Measurements from ENCODE around the gene VMP1.

The VMP1 gene

DNA sequence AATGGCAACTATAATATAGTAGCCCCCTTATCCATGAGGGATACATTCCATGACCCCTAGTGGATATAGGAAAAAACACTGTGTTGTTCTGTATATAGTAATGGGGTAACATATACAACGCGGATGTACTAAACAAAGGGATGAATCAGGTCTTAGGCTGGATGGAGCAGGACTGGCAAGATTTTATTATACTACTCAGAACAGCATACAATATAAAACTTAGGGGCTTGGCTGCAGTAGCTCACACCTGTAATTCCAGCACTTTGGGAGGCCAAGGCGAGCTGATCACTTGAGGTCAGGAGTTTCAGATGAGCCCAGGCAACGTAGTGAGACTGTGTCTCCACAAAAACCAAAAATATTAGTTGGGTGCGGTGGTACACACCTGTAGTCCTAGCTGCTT, 26.8 kb downstream of the VMP1 start:
- Histone ChIP-seq H3K4me1 (ENCODE audit: insufficient read depth, low read length) (no peaks in the 10 kb centered on the region), H3K79me2 (ENCODE audit: insufficient read depth, low read length) (peaks cover 7% of the 10 kb centered on the region; the same call in 1 of the 2 replicates), H3K9me3 (ENCODE audit: insufficient read depth, low read length, severe bottlenecking) (no peaks in the 10 kb centered on the region), H3K36me3 (ENCODE audit: insufficient read depth, low read length) (peaks cover 5% of the 10 kb centered on the region; the same call in 1 of the 2 replicates), H3K4me3 (ENCODE audit: low read depth in 1 of 2, low read length in 2 of 2) (no peak overlapping the region), H2AFZ (ENCODE audit: low read depth, low read length) (no peak overlapping the region), H3K9ac (ENCODE audit: low read depth, low read length) (no peak overlapping the region), H3K4me2 (ENCODE audit: insufficient read depth, low read length) (no peak overlapping the region), H4K20me1 (ENCODE audit: insufficient read depth, low read length) (no peaks in the 10 kb centered on the region), H3K27me3 (ENCODE audit: insufficient read depth, low read length, poor library complexity) (no peaks in the 10 kb centered on the region), H3K27ac (ENCODE audit: low read length) (no peak overlapping the region)
- no peak for TF ChIP-seq EZH2 (IDR thresholded peaks at IDR 0.05; ENCODE audit: borderline replicate concordance, low read depth, low read length, severe bottlenecking)
- TF ChIP-seq, protein P1, sequence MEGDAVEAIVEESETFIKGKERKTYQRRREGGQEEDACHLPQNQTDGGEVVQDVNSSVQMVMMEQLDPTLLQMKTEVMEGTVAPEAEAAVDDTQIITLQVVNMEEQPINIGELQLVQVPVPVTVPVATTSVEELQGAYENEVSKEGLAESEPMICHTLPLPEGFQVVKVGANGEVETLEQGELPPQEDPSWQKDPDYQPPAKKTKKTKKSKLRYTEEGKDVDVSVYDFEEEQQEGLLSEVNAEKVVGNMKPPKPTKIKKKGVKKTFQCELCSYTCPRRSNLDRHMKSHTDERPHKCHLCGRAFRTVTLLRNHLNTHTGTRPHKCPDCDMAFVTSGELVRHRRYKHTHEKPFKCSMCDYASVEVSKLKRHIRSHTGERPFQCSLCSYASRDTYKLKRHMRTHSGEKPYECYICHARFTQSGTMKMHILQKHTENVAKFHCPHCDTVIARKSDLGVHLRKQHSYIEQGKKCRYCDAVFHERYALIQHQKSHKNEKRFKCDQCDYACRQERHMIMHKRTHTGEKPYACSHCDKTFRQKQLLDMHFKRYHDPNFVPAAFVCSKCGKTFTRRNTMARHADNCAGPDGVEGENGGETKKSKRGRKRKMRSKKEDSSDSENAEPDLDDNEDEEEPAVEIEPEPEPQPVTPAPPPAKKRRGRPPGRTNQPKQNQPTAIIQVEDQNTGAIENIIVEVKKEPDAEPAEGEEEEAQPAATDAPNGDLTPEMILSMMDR (IDR thresholded peaks at IDR 0.05; ENCODE audit: borderline replicate concordance, extremely low read depth, low read length, poor library complexity, severe bottlenecking): no peak
- DNase-seq (no peak), ATAC-seq (ENCODE audit: insufficient read depth, low read depth) (no peak)

- Histone ChIP-seq H2AFZ (ENCODE audit: low read depth, low read length) (no peak overlapping the region), H3K4me1 (ENCODE audit: insufficient read depth, low read length) (no peaks in the 10 kb centered on the region), H3K79me2 (ENCODE audit: insufficient read depth, low read length) (0 out of 2 replicates have a peak, but pooled peaks cover 3% of the 10 kb centered on the region), H3K9me3 (ENCODE audit: insufficient read depth, low read length, severe bottlenecking) (no peaks in the 10 kb centered on the region), H3K36me3 (ENCODE audit: insufficient read depth, low read length) (peaks cover 9% of the 10 kb centered on the region; the same call in 1 of the 2 replicates), H3K4me2 (ENCODE audit: insufficient read depth, low read length) (no peak overlapping the region), H3K4me3 (ENCODE audit: low read depth in 1 of 2, low read length in 2 of 2) (no peak overlapping the region), H3K9ac (ENCODE audit: low read depth, low read length) (no peak overlapping the region), H4K20me1 (ENCODE audit: insufficient read depth, low read length) (no peaks in the 10 kb centered on the region), H3K27ac (ENCODE audit: low read length) (no peak overlapping the region), H3K27me3 (ENCODE audit: insufficient read depth, low read length, poor library complexity) (no peaks in the 10 kb centered on the region)
- TF ChIP-seq, protein P1 (IDR thresholded peaks at IDR 0.05; ENCODE audit: borderline replicate concordance, extremely low read depth, low read length, poor library complexity, severe bottlenecking): no peak
- no peak for TF ChIP-seq EZH2 (IDR thresholded peaks at IDR 0.05; ENCODE audit: borderline replicate concordance, low read depth, low read length, severe bottlenecking)
- ATAC-seq (ENCODE audit: insufficient read depth, low read depth) (no peak), DNase-seq (no peak)
Measured at GRCh38 chr17:59737324-59737723, 29.9 kb downstream of the VMP1 start.

- Histone ChIP-seq H3K4me1 (ENCODE audit: insufficient read depth, low read length) (no peaks in the 10 kb centered on the region), H3K4me3 (ENCODE audit: low read depth in 1 of 2, low read length in 2 of 2) (no peak overlapping the region), H3K4me2 (ENCODE audit: insufficient read depth, low read length) (no peak overlapping the region), H2AFZ (ENCODE audit: low read depth, low read length) (no peak overlapping the region), H4K20me1 (ENCODE audit: insufficient read depth, low read length) (no peaks in the 10 kb centered on the region), H3K9ac (ENCODE audit: low read depth, low read length) (no peak overlapping the region), H3K9me3 (ENCODE audit: insufficient read depth, low read length, severe bottlenecking) (no peaks in the 10 kb centered on the region), H3K36me3 (ENCODE audit: insufficient read depth, low read length) (peaks cover 9% of the 10 kb centered on the region; the same call in 1 of the 2 replicates), H3K79me2 (ENCODE audit: insufficient read depth, low read length) (no peaks in the 10 kb centered on the region), H3K27ac (ENCODE audit: low read length) (no peak overlapping the region), H3K27me3 (ENCODE audit: insufficient read depth, low read length, poor library complexity) (no peaks in the 10 kb centered on the region)
- TF ChIP-seq, protein P1 (IDR thresholded peaks at IDR 0.05; ENCODE audit: borderline replicate concordance, extremely low read depth, low read length, poor library complexity, severe bottlenecking): no peak
- no peak for TF ChIP-seq EZH2 (IDR thresholded peaks at IDR 0.05; ENCODE audit: borderline replicate concordance, low read depth, low read length, severe bottlenecking)
- DNase-seq (no peak), ATAC-seq (ENCODE audit: insufficient read depth, low read depth) (no peak)
Measured at GRCh38 chr17:59743842-59744241, 36.4 kb downstream of the VMP1 start.

DNA sequence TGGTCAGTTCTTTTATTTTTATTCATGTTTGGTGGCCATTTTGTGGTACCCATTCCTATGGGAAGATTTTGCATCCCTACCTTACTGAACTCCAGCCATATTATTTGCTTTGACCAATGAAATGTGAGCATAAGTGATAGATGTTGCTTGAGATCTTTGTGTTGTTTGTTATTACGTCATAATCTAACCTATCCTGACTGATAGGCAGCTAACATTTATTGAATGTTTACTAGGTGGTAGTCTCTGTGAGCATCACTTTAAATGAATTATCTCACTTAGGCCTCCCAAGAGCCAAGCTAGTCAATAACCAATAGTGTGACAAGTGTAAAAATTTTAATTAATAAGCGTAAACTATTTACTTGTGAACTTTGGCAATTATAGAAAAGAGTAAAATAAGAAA, 37.6 kb downstream of the VMP1 start:
- Histone ChIP-seq H3K9ac (ENCODE audit: low read depth, low read length) (no peak overlapping the region), H3K9me3 (ENCODE audit: insufficient read depth, low read length, severe bottlenecking) (no peaks in the 10 kb centered on the region), H2AFZ (ENCODE audit: low read depth, low read length) (no peak overlapping the region), H3K4me3 (ENCODE audit: low read depth in 1 of 2, low read length in 2 of 2) (no peak overlapping the region), H4K20me1 (ENCODE audit: insufficient read depth, low read length) (no peaks in the 10 kb centered on the region), H3K79me2 (ENCODE audit: insufficient read depth, low read length) (no peaks in the 10 kb centered on the region), H3K4me1 (ENCODE audit: insufficient read depth, low read length) (no peaks in the 10 kb centered on the region), H3K27me3 (ENCODE audit: insufficient read depth, low read length, poor library complexity) (no peaks in the 10 kb centered on the region), H3K27ac (ENCODE audit: low read length) (no peak overlapping the region), H3K36me3 (ENCODE audit: insufficient read depth, low read length) (peaks cover 8% of the 10 kb centered on the region; the same call in 1 of the 2 replicates), H3K4me2 (ENCODE audit: insufficient read depth, low read length) (no peak overlapping the region)
- DNase-seq (no peak), ATAC-seq (ENCODE audit: insufficient read depth, low read depth) (no peak)
- TF ChIP-seq EZH2 (IDR thresholded peaks at IDR 0.05; ENCODE audit: borderline replicate concordance, low read depth, low read length, severe bottlenecking): no peak
- TF ChIP-seq, protein P1 (IDR thresholded peaks at IDR 0.05; ENCODE audit: borderline replicate concordance, extremely low read depth, low read length, poor library complexity, severe bottlenecking): no peak
